ENCODE data around the gene SNX9.
"Not testable (repeated sequence)": the region's sequence is repeated elsewhere in the genome, so short reads cannot be mapped to it uniquely, and the experiment has no call there.

SNX9 gene

GRCh38 chr6:157832250-157832967, 9.4 kb downstream of the SNX9 start:
- no peak for DNase-seq

- no peak for DNase-seq
Measured at GRCh38 chr6:157834549-157834948, 11.5 kb downstream of the SNX9 start.

- no peak for DNase-seq
Measured at GRCh38 chr6:157838718-157839430, 15.8 kb downstream of the SNX9 start.

GRCh38 chr6:157839606-157840005, 16.6 kb downstream of the SNX9 start:
- no peak for DNase-seq

- no peak for DNase-seq
Measured at GRCh38 chr6:157840261-157840660, 17.2 kb downstream of the SNX9 start.

GRCh38 chr6:157840776-157841175, 17.7 kb downstream of the SNX9 start:
- DNase-seq, result no peak

GRCh38 chr6:157841211-157841840, 18.3 kb downstream of the SNX9 start:
- no peak for DNase-seq

- no peak for DNase-seq
Measured at GRCh38 chr6:157842212-157842611, 19.2 kb downstream of the SNX9 start.

GRCh38 chr6:157844196-157844595, 21.1 kb downstream of the SNX9 start:
- not testable (repeated sequence) for DNase-seq

GRCh38 chr6:157845493-157846259, 22.6 kb downstream of the SNX9 start:
- no peak for DNase-seq

GRCh38 chr6:157847846-157848245, 24.8 kb downstream of the SNX9 start:
- no peak for DNase-seq

- no peak for DNase-seq
Measured at GRCh38 chr6:157848693-157849092, 25.6 kb downstream of the SNX9 start.

GRCh38 chr6:157849288-157850017, 26.4 kb downstream of the SNX9 start:
- no peak for DNase-seq

- no peak for DNase-seq
Measured at GRCh38 chr6:157850030-157850429, 27.0 kb downstream of the SNX9 start.

- DNase-seq, result no peak
Measured at GRCh38 chr6:157853018-157853805, 30.2 kb downstream of the SNX9 start.

- no peak for DNase-seq
Measured at GRCh38 chr6:157853902-157854502, 31.0 kb downstream of the SNX9 start.

- no peak for DNase-seq
Measured at GRCh38 chr6:157855325-157855724, 32.3 kb downstream of the SNX9 start.

- not testable (repeated sequence) for DNase-seq
Measured at GRCh38 chr6:157855804-157856203, 32.8 kb downstream of the SNX9 start.

- not testable (repeated sequence) for DNase-seq
Measured at GRCh38 chr6:157858664-157859063, 35.6 kb downstream of the SNX9 start.

- DNase-seq, result no peak
Measured at GRCh38 chr6:157859775-157860504, 36.9 kb downstream of the SNX9 start.
